B cell (primary cell): ENCODE results near the gene FADS6. TPM values are rescaled to one million over a fixed set of nuclear protein-coding genes. Genes with fewer than 3 reads are reported as not detected.

Experiments used
- ATAC-seq: fragments of 200-7000 bp; cut with Tn5 transposase; one replicate; pipeline ENCODE4 v1.10.0; 2021; ENCODE audit warnings: low read depth, mild to moderate bottlenecking, moderate number of reproducible peaks, moderate library complexity
- CTCF ChIA-PET: fragments of 350-600 bp; sonication (Branson Sonifier 250); formaldehyde crosslinking; loops from one replicate; lab custom pipeline; 2021; ENCODE audit warnings: antibody characterized with exemption, inconsistent platforms; lab: Charles Lee
- POLR2A ChIA-PET: fragments of 350-600 bp; sonication (Branson Sonifier 250); formaldehyde crosslinking; loops from one replicate; lab custom pipeline; 2021; ENCODE audit warnings: antibody characterized with exemption; lab: Charles Lee
- DNase-seq: peaks from one replicate; pipeline ENCODE4 v3.0.0; 2013
- H2AFZ ChIP-seq: 2 replicates; pipeline ENCODE4 v1.6.1; 2012; ENCODE audit warnings: mild to moderate bottlenecking, low read depth, low read length; ENCODE audit not compliant: insufficient read depth, poor library complexity, severe bottlenecking
- H3K27ac ChIP-seq, 2 donors: 1 replicate in 1 of 2; 2 replicates in 1 of 2; pipeline ENCODE4 v1.5.1; 2012 to 2013; ENCODE audit warnings: low read length in 2 of 2, mild to moderate bottlenecking in 2 of 2, moderate library complexity in 1 of 2
- H3K27me3 ChIP-seq, 4 experiments: fragments of 200-600 bp in 1 of 4; sonication (generic) in 1 of 4; replicated peaks in 1 of 4; 1 replicate in 2 of 4; 2 replicates in 2 of 4; pipeline versions ENCODE4 v1.6.1 to v1.7.0; 2013 to 2016; ENCODE audit warnings: low read length in 3 of 4, mild to moderate bottlenecking in 2 of 4, mixed read lengths in 1 of 4, moderate library complexity in 1 of 4; ENCODE audit not compliant: insufficient read depth in 4 of 4, control insufficient read depth in 3 of 4; ENCODE audit errors: control extremely low read depth in 1 of 4
- H3K36me3 ChIP-seq, 2 experiments: replicated peaks in 1 of 2; 1 replicate in 1 of 2; 2 replicates in 1 of 2; pipeline versions ENCODE4 v1.6.1 to v1.7.1; 2013; ENCODE audit warnings: low read length in 1 of 2; ENCODE audit not compliant: insufficient read depth in 2 of 2, control insufficient read depth in 1 of 2; ENCODE audit errors: control extremely low read depth in 1 of 2, extremely low read depth in 1 of 2
- H3K4me1 ChIP-seq, 2 donors: fragments of 200-600 bp in 1 of 2; sonication (generic) in 1 of 2; 1 replicate in 1 of 2; 2 replicates in 1 of 2; pipeline versions ENCODE4 v1.5.1 to v1.6.1; 2013 to 2017; ENCODE audit warnings: low read length in 2 of 2; ENCODE audit not compliant: control insufficient read depth in 2 of 2, insufficient read depth in 2 of 2
- H3K4me2 ChIP-seq: replicated peaks from 2 replicates; pipeline ENCODE3; 2012; ENCODE audit warnings: mild to moderate bottlenecking, low read depth, low read length; ENCODE audit not compliant: poor library complexity, severe bottlenecking
- H3K4me3 ChIP-seq, 5 experiments: fragments of 200-600 bp in 1 of 5; sonication (generic) in 1 of 5; 1 replicate in 3 of 5; 2 replicates in 2 of 5; pipeline versions ENCODE4 v1.5.1 to v1.7.0; 2011 to 2016; ENCODE audit warnings: low read length in 4 of 5, mild to moderate bottlenecking in 4 of 5, low read depth in 2 of 5, control low read depth in 1 of 5, moderate library complexity in 1 of 5; ENCODE audit not compliant: insufficient read depth in 1 of 5; ENCODE audit errors: control extremely low read depth in 1 of 5, extremely low read depth in 1 of 5
- H3K79me2 ChIP-seq: fragments of 200-600 bp; sonication (generic); one replicate; pipeline ENCODE4 v1.6.0; 2016; ENCODE audit warnings: low read length; ENCODE audit not compliant: control insufficient read depth, insufficient read depth
- H3K9ac ChIP-seq: fragments of 200-600 bp; sonication (generic); 2 replicates; pipeline ENCODE4 v1.6.1; 2017; ENCODE audit warnings: mild to moderate bottlenecking, low read length, moderate library complexity
- H3K9me3 ChIP-seq, 3 donors: one replicate each; pipeline versions ENCODE4 v1.6.1 to v1.7.1; 2013; ENCODE audit warnings: low read length in 2 of 3; ENCODE audit not compliant: control insufficient read depth in 2 of 3, insufficient read depth in 1 of 3; ENCODE audit errors: control extremely low read depth in 1 of 3
- H4K20me1 ChIP-seq: 2 replicates; pipeline ENCODE4 v1.6.0; 2012; ENCODE audit warnings: mild to moderate bottlenecking, low read length; ENCODE audit not compliant: insufficient read depth, control insufficient read depth, poor library complexity, severe bottlenecking
- H3K27ac Mint-ChIP-seq: one replicate; pipeline ENCODE4 v1.8.0; 2021; ENCODE audit warnings: mixed read lengths
- H3K27me3 Mint-ChIP-seq: one replicate; pipeline ENCODE4 v1.8.0; 2021; ENCODE audit warnings: mixed read lengths
- H3K4me1 Mint-ChIP-seq: one replicate; pipeline ENCODE4 v1.8.0; 2021; ENCODE audit warnings: mixed read lengths
- H3K4me3 Mint-ChIP-seq: one replicate; pipeline ENCODE4 v1.8.0; 2021; ENCODE audit warnings: mixed read lengths
- H3K9me3 Mint-ChIP-seq: one replicate; pipeline ENCODE4 v1.8.0; 2022; ENCODE audit warnings: mixed read lengths; ENCODE audit not compliant: insufficient read depth
- EZH2 ChIP-seq: IDR thresholded peaks from 2 replicates; pipeline ENCODE4 v1.6.1; 2012; ENCODE audit warnings: borderline replicate concordance, low read depth, mild to moderate bottlenecking, moderate library complexity, low read length; ENCODE audit not compliant: insufficient read depth, poor library complexity, severe bottlenecking
- WGBS: methylation state at CpG from one replicate; pipeline ENCODE4 v1.1.5; 2013; ENCODE audit warnings: missing lambda C conversion rate; ENCODE audit not compliant: insufficient coverage; 5-methylcytosine and 5-hydroxymethylcytosine counted together
- intact Hi-C: fragments of 100-400 bp; cut with micrococcal nuclease; formaldehyde crosslinking; loops from one replicate; pipeline ENCODE4 v1.10.0; 2022
- polyA plus RNA-seq: library from polyadenylated mRNA; depleted of rRNA; stranded (reverse); fragments of >200 nt; gene quantifications from 2 replicates; pipeline ENCODE4 v1.2.3, GENCODE V29; 2012
- total RNA-seq, 2 donors: library from RNA; stranded (reverse); fragments of 120-200 nt in 1 of 2; gene quantifications; 1 replicate in 1 of 2; 2 replicates in 1 of 2; pipeline versions ENCODE4 v1.2.3 to v1.2.4, GENCODE V29; 2013 to 2022
- TF ChIP-seq, protein P1 (sequence below): fragments of 200-600 bp; IDR thresholded peaks from one replicate; pipeline ENCODE4 v1.8.0; 2022; ENCODE audit warnings: antibody characterized with exemption, mild to moderate bottlenecking

Gene FADS6
- total and polyA plus RNA-seq, 2 donors (not counting 1 experiment from before 2014, with no cell fraction given), result not detected

GRCh38 chr17:74836691-74837467, 56.6 kb downstream of the FADS6 start:
- Histone ChIP-seq H3K4me2 (no peak overlapping the region), H3K36me3 (peaks cover 0 to 12% of the 10 kb centered on the region in 2 experiments), H2AFZ (no peak overlapping the region), H3K79me2 (peaks cover 2% of the 10 kb centered on the region), H3K9ac (no peak overlapping the region), H3K27me3 (no peaks in the 10 kb centered on the region), H4K20me1 (peaks cover 5% of the 10 kb centered on the region), H3K27ac (no peak overlapping the region), H3K4me1 (peaks cover 41 to 53% of the 10 kb centered on the region in 2 donors), H3K4me3 (no peak overlapping the region), H3K9me3 (peaks cover 0 to 3% (median 0%) of the 10 kb centered on the region in 3 donors)
- no peaks in the 10 kb centered on the region for H3K27me3 Mint-ChIP-seq
- H3K4me3 Mint-ChIP-seq, result no peak overlapping the region
- no peak for ATAC-seq
- CTCF ChIA-PET, result no interaction called here
- no peak overlapping the region for H3K27ac Mint-ChIP-seq
- DNase-seq, result no peak
- peaks cover 56% of the 10 kb centered on the region for H3K4me1 Mint-ChIP-seq
- intact Hi-C loops, result no loop called here
- POLR2A ChIA-PET, result no interaction called here
- TF ChIP-seq EZH2, result no peak
- TF ChIP-seq, protein P1, sequence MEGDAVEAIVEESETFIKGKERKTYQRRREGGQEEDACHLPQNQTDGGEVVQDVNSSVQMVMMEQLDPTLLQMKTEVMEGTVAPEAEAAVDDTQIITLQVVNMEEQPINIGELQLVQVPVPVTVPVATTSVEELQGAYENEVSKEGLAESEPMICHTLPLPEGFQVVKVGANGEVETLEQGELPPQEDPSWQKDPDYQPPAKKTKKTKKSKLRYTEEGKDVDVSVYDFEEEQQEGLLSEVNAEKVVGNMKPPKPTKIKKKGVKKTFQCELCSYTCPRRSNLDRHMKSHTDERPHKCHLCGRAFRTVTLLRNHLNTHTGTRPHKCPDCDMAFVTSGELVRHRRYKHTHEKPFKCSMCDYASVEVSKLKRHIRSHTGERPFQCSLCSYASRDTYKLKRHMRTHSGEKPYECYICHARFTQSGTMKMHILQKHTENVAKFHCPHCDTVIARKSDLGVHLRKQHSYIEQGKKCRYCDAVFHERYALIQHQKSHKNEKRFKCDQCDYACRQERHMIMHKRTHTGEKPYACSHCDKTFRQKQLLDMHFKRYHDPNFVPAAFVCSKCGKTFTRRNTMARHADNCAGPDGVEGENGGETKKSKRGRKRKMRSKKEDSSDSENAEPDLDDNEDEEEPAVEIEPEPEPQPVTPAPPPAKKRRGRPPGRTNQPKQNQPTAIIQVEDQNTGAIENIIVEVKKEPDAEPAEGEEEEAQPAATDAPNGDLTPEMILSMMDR, result no peak
- WGBS, result 98% methylated on average over 19 of the region's 19 CpGs
- no peaks in the 10 kb centered on the region for H3K9me3 Mint-ChIP-seq

- ChIA-PET CTCF (no interaction called here), POLR2A (no interaction called here)
- peaks cover 2% of the 10 kb centered on the region for H3K79me2 ChIP-seq
- H3K4me3 Mint-ChIP-seq, result no peak overlapping the region
- no peaks in the 10 kb centered on the region for H3K9me3 Mint-ChIP-seq
- H2AFZ ChIP-seq, result no peak overlapping the region
- H3K27me3 ChIP-seq, result no peaks in the 10 kb centered on the region
- peaks cover 34 to 47% of the 10 kb centered on the region in 2 donors for H3K4me1 ChIP-seq
- H3K9ac ChIP-seq, result no peak overlapping the region
- peaks cover 0 to 12% of the 10 kb centered on the region in 2 experiments for H3K36me3 ChIP-seq
- ATAC-seq (no peak), DNase-seq (no peak)
- intact Hi-C loops, result no loop called here
- no peak overlapping the region for H3K27ac ChIP-seq
- H3K9me3 ChIP-seq, result peaks cover 0 to 3% (median 0%) of the 10 kb centered on the region in 3 donors
- H3K4me3 ChIP-seq, result no peak overlapping the region
- H3K27ac Mint-ChIP-seq, result no peak overlapping the region
- H3K4me2 ChIP-seq, result no peak overlapping the region
- WGBS, result 95% methylated on average over 26 of the region's 26 CpGs
- peaks cover 5% of the 10 kb centered on the region for H4K20me1 ChIP-seq
- peaks cover 49% of the 10 kb centered on the region for H3K4me1 Mint-ChIP-seq
- TF ChIP-seq EZH2, result no peak
- TF ChIP-seq, protein P1, result no peak
- H3K27me3 Mint-ChIP-seq, result no peaks in the 10 kb centered on the region
Measured at GRCh38 chr17:74836191-74836590, 57.2 kb downstream of the FADS6 start.
